Stimulated activated CD8-positive, alpha-beta memory T cell treated with anti-CD3 and anti-CD28 coated beads, Interleukin-12 subunit alpha, Interleukin-12 subunit beta, amount 100 ng/mL, for 4 hours (primary cell): ENCODE data around the gene IGSF1.

Source experiments
- DNase-seq: peaks from one replicate; pipeline ENCODE4 v3.0.0-alpha.2; 2020; ENCODE audit warnings: low read depth

The IGSF1 gene

GRCh38 chrX:131288738-131289511, at the start of gene IGSF1:
IGSF1 (minus strand) TSS chrX:131289306; CDS start chrX:131286674, 2,632 bp downstream.
- no peak for DNase-seq

GRCh38 chrX:131332331-131332730, 43.2 kb upstream of the IGSF1 start:
- DNase-seq, result no peak

- DNase-seq, result no peak
Measured at GRCh38 chrX:131331152-131331551, 42.0 kb upstream of the IGSF1 start.

GRCh38 chrX:131330735-131331134, 41.6 kb upstream of the IGSF1 start:
- DNase-seq, result no peak

GRCh38 chrX:131322651-131323050, 33.5 kb upstream of the IGSF1 start:
- DNase-seq, result no peak

- no peak for DNase-seq
Measured at GRCh38 chrX:131317326-131317725, 28.2 kb upstream of the IGSF1 start.

GRCh38 chrX:131316260-131316659, 27.2 kb upstream of the IGSF1 start:
- no peak for DNase-seq

- no peak for DNase-seq
Measured at GRCh38 chrX:131308980-131309379, 19.9 kb upstream of the IGSF1 start.

GRCh38 chrX:131306601-131307000, 17.5 kb upstream of the IGSF1 start:
- DNase-seq, result no peak

GRCh38 chrX:131305926-131306325, 16.8 kb upstream of the IGSF1 start:
- DNase-seq, result no peak

- no peak for DNase-seq
Measured at GRCh38 chrX:131302701-131303100, 13.6 kb upstream of the IGSF1 start.

GRCh38 chrX:131301155-131301554, 12.0 kb upstream of the IGSF1 start:
- DNase-seq, result no peak

- no peak for DNase-seq
Measured at GRCh38 chrX:131298846-131299245, 9.7 kb upstream of the IGSF1 start.

GRCh38 chrX:131298036-131298435, 8.9 kb upstream of the IGSF1 start:
- no peak for DNase-seq

GRCh38 chrX:131289527-131289926, 421 bp upstream of the IGSF1 start:
- DNase-seq, result no peak

- no peak for DNase-seq
Measured at GRCh38 chrX:131288188-131288587, 918 bp downstream of the IGSF1 start.

GRCh38 chrX:131287560-131288179, 1.4 kb downstream of the IGSF1 start:
- DNase-seq, result no peak

GRCh38 chrX:131279617-131280016, 9.5 kb downstream of the IGSF1 start:
- no peak for DNase-seq

GRCh38 chrX:131279197-131279596, 9.9 kb downstream of the IGSF1 start:
- DNase-seq, result no peak

- DNase-seq, result no peak
Measured at GRCh38 chrX:131277543-131278136, 11.5 kb downstream of the IGSF1 start.

- DNase-seq, result no peak
Measured at GRCh38 chrX:131273011-131273410, 16.1 kb downstream of the IGSF1 start.

GRCh38 chrX:131271826-131272225, 17.3 kb downstream of the IGSF1 start:
- DNase-seq, result no peak

GRCh38 chrX:131271274-131271673, 17.8 kb downstream of the IGSF1 start:
- no peak for DNase-seq
